SK-N-SH treated with all-trans-retinoic acid at 6 μM for 48 hours (cell line): ENCODE measurements around the gene RPA1.

Source experiments
- ATAC-seq: fragments of 200-7000 bp; cut with Tn5 transposase; 3 replicates; pipeline ENCODE4 v1.9.1; 2020; ENCODE audit warnings: mild to moderate bottlenecking, moderate library complexity
- ARNTL ChIP-seq: fragments of 450-650 bp; formaldehyde crosslinking; IDR thresholded peaks from 2 replicates; pipeline ENCODE4 v1.5.0; 2020; ENCODE audit warnings: low read depth, mild to moderate bottlenecking, moderate library complexity, borderline replicate concordance
- BACH2 ChIP-seq: fragments of 250-450 bp; sonication (Bioruptor Pico); IDR thresholded peaks from 2 replicates; pipeline ENCODE4 v1.9.0; 2021; ENCODE audit warnings: mild to moderate bottlenecking, borderline replicate concordance
- CSDC2 ChIP-seq: fragments of 250-450 bp; sonication (Bioruptor Pico); IDR thresholded peaks from 2 replicates; pipeline ENCODE4 v1.5.0; 2020; ENCODE audit warnings: mild to moderate bottlenecking, moderate library complexity
- ESRRG ChIP-seq: fragments of 250-450 bp; sonication (Bioruptor Pico); IDR thresholded peaks from 2 replicates; pipeline ENCODE4 v1.6.1; 2021; ENCODE audit warnings: mild to moderate bottlenecking
- GLIS3 ChIP-seq: fragments of 250-450 bp; sonication (Bioruptor Pico); IDR thresholded peaks from 2 replicates; pipeline ENCODE4 v1.5.0; 2020; ENCODE audit warnings: mild to moderate bottlenecking, moderate library complexity
- ISL1 ChIP-seq: fragments of 250-450 bp; sonication (Bioruptor Pico); IDR thresholded peaks from 2 replicates; pipeline ENCODE4 v2.1.2; 2022; ENCODE audit warnings: mild to moderate bottlenecking, moderate library complexity
- OSR1 ChIP-seq: fragments of 250-450 bp; sonication (Bioruptor Pico); IDR thresholded peaks from 2 replicates; pipeline ENCODE4 v1.8.0; 2022; ENCODE audit warnings: moderate library complexity, mild to moderate bottlenecking, inconsistent platforms
- PATZ1 ChIP-seq: fragments of 250-450 bp; sonication (Bioruptor Pico); IDR thresholded peaks from 2 replicates; pipeline ENCODE4 v1.8.0; 2020; ENCODE audit warnings: mild to moderate bottlenecking, moderate library complexity, borderline replicate concordance
- POU6F1 ChIP-seq: fragments of 250-450 bp; sonication (Bioruptor Pico); IDR thresholded peaks from 2 replicates; pipeline ENCODE4 v1.8.0; 2021; ENCODE audit warnings: low read depth, mild to moderate bottlenecking, moderate library complexity, borderline replicate concordance
- PPARA ChIP-seq: fragments of 250-450 bp; sonication (Bioruptor Pico); IDR thresholded peaks from 2 replicates; pipeline ENCODE4 v1.5.0; 2020; ENCODE audit warnings: mild to moderate bottlenecking, borderline replicate concordance
- RARB ChIP-seq: fragments of 250-450 bp; sonication (Bioruptor Pico); IDR thresholded peaks from 2 replicates; pipeline ENCODE4 v1.8.0; 2021; ENCODE audit warnings: mild to moderate bottlenecking, moderate library complexity
- SNAI2 ChIP-seq: fragments of 250-450 bp; sonication (Bioruptor Pico); IDR thresholded peaks from 2 replicates; pipeline ENCODE4 v1.5.0; 2020; ENCODE audit warnings: mild to moderate bottlenecking, moderate library complexity
- TCF4 ChIP-seq: fragments of 250-450 bp; sonication (Bioruptor Pico); IDR thresholded peaks from 2 replicates; pipeline ENCODE4 v1.8.0; 2021; ENCODE audit warnings: mild to moderate bottlenecking, moderate library complexity, borderline replicate concordance
- TOX ChIP-seq: fragments of 250-450 bp; sonication (Bioruptor Pico); IDR thresholded peaks from 2 replicates; pipeline ENCODE4 v1.8.0; 2021; ENCODE audit warnings: mild to moderate bottlenecking, moderate library complexity, borderline replicate concordance
- TSHZ2 ChIP-seq: fragments of 250-450 bp; sonication (Bioruptor Pico); IDR thresholded peaks from 2 replicates; pipeline ENCODE4 v1.5.0; 2020; ENCODE audit warnings: mild to moderate bottlenecking, moderate library complexity
- ZC3H10 ChIP-seq: fragments of 250-450 bp; sonication (Bioruptor Pico); IDR thresholded peaks from 2 replicates; pipeline ENCODE4 v1.5.1; 2021; ENCODE audit warnings: mild to moderate bottlenecking, moderate library complexity
- ZFP3 ChIP-seq: fragments of 250-450 bp; sonication (Bioruptor Pico); IDR thresholded peaks from 2 replicates; pipeline ENCODE4 v1.5.0; 2020; ENCODE audit warnings: mild to moderate bottlenecking, moderate library complexity
- ZFP30 ChIP-seq: fragments of 450-650 bp; formaldehyde crosslinking; IDR thresholded peaks from 2 replicates; pipeline ENCODE4 v1.5.0; 2022; ENCODE audit warnings: mild to moderate bottlenecking, moderate library complexity
- ZNF565 ChIP-seq: fragments of 450-650 bp; formaldehyde crosslinking; conservative IDR thresholded peaks from 2 replicates; pipeline ENCODE4 v1.5.0; 2020; ENCODE audit warnings: low read depth, mild to moderate bottlenecking, moderate library complexity
- ZNF70 ChIP-seq: fragments of 450-650 bp; formaldehyde crosslinking; IDR thresholded peaks from 2 replicates; pipeline ENCODE4 v1.5.0; 2020; ENCODE audit warnings: mild to moderate bottlenecking, moderate library complexity
- ZNF8 ChIP-seq: fragments of 450-650 bp; formaldehyde crosslinking; IDR thresholded peaks from 2 replicates; pipeline ENCODE4 v1.5.0; 2020; ENCODE audit warnings: mild to moderate bottlenecking, moderate library complexity
- TF ChIP-seq, protein P1 (sequence below): fragments of 250-450 bp; sonication (Bioruptor Pico); IDR thresholded peaks from 2 replicates; pipeline ENCODE4 v1.5.1; 2020; ENCODE audit warnings: low read depth, mild to moderate bottlenecking, moderate library complexity
- TF ChIP-seq, protein P2 (sequence below): fragments of 250-450 bp; sonication (Bioruptor Pico); IDR thresholded peaks from 2 replicates; pipeline ENCODE4 v1.5.1; 2021; ENCODE audit warnings: mild to moderate bottlenecking, moderate library complexity

The RPA1 gene

DNA sequence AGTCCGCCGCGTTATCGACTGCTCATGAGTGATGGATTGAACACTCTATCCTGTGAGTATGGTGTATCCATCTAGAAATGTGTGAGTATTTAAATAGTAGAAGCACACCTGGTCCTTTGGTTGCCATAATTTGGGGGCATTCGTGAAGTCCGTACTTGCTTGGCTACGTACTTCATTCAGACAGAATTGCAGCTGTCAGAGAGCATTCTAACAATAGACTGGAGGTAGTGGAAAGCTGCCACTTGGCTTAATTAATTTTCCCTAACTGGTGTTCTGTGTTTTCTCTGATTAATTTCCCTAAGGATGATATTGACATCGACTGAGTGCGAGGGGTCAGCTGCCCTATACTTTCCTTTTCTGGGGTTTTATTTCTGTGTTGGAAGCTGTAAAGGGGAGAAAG, 14.1 kb downstream of the RPA1 start:
- ATAC-seq, result no peak

DNA sequence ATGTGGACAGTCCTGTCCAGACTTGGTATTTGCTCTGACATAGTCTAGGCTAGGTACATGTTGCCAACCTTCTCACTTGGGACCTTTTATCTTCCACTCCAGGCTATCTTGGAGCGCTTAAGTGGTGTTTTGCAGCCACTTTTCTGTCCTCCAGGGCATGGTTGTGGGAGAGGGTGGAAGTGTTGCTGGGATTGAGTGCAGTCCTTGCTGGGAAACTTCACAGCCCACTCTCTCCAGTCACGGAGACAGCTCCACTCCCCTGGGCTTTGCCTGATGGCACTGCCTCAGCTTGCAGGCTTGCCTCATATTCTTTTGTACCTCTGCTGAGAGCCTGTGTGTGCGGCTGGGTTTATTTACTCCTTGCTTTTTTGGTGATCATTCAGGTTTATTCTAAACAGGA, 17.4 kb downstream of the RPA1 start:
- TF ChIP-seq ZNF8 (CRISPR knock-in tag), result no peak
- TF ChIP-seq, protein P1, sequence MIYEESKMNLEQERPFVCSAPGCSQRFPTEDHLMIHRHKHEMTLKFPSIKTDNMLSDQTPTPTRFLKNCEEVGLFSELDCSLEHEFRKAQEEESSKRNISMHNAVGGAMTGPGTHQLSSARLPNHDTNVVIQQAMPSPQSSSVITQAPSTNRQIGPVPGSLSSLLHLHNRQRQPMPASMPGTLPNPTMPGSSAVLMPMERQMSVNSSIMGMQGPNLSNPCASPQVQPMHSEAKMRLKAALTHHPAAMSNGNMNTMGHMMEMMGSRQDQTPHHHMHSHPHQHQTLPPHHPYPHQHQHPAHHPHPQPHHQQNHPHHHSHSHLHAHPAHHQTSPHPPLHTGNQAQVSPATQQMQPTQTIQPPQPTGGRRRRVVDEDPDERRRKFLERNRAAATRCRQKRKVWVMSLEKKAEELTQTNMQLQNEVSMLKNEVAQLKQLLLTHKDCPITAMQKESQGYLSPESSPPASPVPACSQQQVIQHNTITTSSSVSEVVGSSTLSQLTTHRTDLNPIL, result no peak
- TF ChIP-seq SNAI2, result no peak
- TF ChIP-seq ZFP3 (CRISPR knock-in tag), result no peak
- TF ChIP-seq POU6F1 (CRISPR knock-in tag), result no peak
- TF ChIP-seq, protein P2, sequence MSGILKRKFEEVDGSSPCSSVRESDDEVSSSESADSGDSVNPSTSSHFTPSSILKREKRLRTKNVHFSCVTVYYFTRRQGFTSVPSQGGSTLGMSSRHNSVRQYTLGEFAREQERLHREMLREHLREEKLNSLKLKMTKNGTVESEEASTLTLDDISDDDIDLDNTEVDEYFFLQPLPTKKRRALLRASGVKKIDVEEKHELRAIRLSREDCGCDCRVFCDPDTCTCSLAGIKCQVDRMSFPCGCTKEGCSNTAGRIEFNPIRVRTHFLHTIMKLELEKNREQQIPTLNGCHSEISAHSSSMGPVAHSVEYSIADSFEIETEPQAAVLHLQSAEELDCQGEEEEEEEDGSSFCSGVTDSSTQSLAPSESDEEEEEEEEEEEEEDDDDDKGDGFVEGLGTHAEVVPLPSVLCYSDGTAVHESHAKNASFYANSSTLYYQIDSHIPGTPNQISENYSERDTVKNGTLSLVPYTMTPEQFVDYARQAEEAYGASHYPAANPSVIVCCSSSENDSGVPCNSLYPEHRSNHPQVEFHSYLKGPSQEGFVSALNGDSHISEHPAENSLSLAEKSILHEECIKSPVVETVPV (CRISPR knock-in tag), result no peak
- TF ChIP-seq TCF4 (CRISPR knock-in tag), result no peak
- TF ChIP-seq ZNF565 (CRISPR knock-in tag), result no peak
- no peak for TF ChIP-seq ZFP30 (CRISPR knock-in tag)
- no peak for TF ChIP-seq PATZ1
- TF ChIP-seq CSDC2, result no peak
- TF ChIP-seq TOX (CRISPR knock-in tag), result no peak
- TF ChIP-seq ZC3H10 (CRISPR knock-in tag), result no peak
- TF ChIP-seq PPARA (CRISPR knock-in tag), result no peak
- no peak for TF ChIP-seq GLIS3 (CRISPR knock-in tag)
- no peak for TF ChIP-seq RARB
- TF ChIP-seq ARNTL (CRISPR knock-in tag), result no peak
- no peak for TF ChIP-seq ZNF70 (CRISPR knock-in tag)
- TF ChIP-seq OSR1, result no peak
- TF ChIP-seq BACH2, result no peak
- no peak for ATAC-seq

More for the DNA sequence above, 14.1 kb downstream of the RPA1 start:
- TF ChIP-seq, protein P2 (CRISPR knock-in tag), result no peak
- TF ChIP-seq GLIS3 (CRISPR knock-in tag), result no peak
- no peak for TF ChIP-seq ZNF565 (CRISPR knock-in tag)
- no peak for TF ChIP-seq ISL1 (CRISPR knock-in tag)
- no peak for TF ChIP-seq PPARA (CRISPR knock-in tag)

DNA sequence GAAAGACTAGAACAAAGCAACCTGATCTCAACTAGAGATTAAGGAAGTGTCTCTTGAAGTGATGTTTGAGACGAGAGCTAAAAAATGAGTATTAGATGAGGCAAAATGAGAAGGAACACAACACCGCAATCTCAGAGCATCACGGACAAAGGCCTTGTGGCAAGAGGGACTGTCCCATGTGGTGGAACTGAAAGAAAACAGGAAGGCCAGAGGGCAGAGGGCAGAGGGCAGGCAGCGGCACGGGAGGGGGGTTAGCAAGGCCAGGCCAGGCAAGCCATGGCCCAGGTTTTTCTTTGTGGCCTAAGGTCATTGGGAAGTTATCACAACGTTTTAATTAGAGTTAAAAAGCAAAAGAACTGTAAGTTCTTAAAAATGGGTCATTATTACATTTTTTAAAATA, 22.5 kb downstream of the RPA1 start:
- ATAC-seq, result no peak
- TF ChIP-seq ESRRG (no peak), OSR1 (no peak), PPARA (CRISPR knock-in tag) (no peak), TSHZ2 (no peak), ZFP30 (CRISPR knock-in tag) (no peak), RARB (no peak), ZNF8 (CRISPR knock-in tag) (no peak), ZNF565 (CRISPR knock-in tag) (no peak), ZC3H10 (CRISPR knock-in tag) (no peak), GLIS3 (CRISPR knock-in tag) (no peak), TCF4 (CRISPR knock-in tag) (no peak), ARNTL (CRISPR knock-in tag) (no peak), PATZ1 (no peak), BACH2 (no peak), ISL1 (CRISPR knock-in tag) (no peak)
- TF ChIP-seq, protein P1, result no peak
- TF ChIP-seq, all 23 proteins: peak for 0
